ENCODE results near the gene PROM1. TPM values are rescaled to one million over a fixed set of nuclear protein-coding genes. Genes with fewer than 3 reads are reported as not detected.

PROM1 gene
- total and polyA plus RNA-seq, 2 experiments from 2014 or later: 36.6 to 66.6 TPM

DNA sequence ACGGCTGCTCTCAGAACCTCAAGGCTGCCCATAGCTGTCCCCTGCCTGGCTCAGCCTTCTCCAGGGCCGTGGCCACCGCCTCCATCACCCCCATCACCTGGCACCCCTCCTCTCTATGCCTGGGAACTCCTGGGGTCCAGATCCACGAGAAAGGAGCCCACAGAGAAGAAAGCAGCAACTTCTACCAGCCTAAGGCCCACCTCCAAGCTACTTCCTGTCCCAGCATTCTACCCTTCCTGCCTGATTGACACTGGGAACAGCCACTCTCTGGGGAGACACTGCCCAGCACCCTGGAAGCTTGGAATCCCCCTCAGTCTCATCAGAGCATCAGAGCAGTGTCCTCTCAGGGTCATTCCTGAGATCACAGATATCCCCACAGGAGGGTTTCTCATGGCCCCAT is 36.9 kb upstream of the PROM1 start (continued):
- TF ChIP-seq, protein P1, sequence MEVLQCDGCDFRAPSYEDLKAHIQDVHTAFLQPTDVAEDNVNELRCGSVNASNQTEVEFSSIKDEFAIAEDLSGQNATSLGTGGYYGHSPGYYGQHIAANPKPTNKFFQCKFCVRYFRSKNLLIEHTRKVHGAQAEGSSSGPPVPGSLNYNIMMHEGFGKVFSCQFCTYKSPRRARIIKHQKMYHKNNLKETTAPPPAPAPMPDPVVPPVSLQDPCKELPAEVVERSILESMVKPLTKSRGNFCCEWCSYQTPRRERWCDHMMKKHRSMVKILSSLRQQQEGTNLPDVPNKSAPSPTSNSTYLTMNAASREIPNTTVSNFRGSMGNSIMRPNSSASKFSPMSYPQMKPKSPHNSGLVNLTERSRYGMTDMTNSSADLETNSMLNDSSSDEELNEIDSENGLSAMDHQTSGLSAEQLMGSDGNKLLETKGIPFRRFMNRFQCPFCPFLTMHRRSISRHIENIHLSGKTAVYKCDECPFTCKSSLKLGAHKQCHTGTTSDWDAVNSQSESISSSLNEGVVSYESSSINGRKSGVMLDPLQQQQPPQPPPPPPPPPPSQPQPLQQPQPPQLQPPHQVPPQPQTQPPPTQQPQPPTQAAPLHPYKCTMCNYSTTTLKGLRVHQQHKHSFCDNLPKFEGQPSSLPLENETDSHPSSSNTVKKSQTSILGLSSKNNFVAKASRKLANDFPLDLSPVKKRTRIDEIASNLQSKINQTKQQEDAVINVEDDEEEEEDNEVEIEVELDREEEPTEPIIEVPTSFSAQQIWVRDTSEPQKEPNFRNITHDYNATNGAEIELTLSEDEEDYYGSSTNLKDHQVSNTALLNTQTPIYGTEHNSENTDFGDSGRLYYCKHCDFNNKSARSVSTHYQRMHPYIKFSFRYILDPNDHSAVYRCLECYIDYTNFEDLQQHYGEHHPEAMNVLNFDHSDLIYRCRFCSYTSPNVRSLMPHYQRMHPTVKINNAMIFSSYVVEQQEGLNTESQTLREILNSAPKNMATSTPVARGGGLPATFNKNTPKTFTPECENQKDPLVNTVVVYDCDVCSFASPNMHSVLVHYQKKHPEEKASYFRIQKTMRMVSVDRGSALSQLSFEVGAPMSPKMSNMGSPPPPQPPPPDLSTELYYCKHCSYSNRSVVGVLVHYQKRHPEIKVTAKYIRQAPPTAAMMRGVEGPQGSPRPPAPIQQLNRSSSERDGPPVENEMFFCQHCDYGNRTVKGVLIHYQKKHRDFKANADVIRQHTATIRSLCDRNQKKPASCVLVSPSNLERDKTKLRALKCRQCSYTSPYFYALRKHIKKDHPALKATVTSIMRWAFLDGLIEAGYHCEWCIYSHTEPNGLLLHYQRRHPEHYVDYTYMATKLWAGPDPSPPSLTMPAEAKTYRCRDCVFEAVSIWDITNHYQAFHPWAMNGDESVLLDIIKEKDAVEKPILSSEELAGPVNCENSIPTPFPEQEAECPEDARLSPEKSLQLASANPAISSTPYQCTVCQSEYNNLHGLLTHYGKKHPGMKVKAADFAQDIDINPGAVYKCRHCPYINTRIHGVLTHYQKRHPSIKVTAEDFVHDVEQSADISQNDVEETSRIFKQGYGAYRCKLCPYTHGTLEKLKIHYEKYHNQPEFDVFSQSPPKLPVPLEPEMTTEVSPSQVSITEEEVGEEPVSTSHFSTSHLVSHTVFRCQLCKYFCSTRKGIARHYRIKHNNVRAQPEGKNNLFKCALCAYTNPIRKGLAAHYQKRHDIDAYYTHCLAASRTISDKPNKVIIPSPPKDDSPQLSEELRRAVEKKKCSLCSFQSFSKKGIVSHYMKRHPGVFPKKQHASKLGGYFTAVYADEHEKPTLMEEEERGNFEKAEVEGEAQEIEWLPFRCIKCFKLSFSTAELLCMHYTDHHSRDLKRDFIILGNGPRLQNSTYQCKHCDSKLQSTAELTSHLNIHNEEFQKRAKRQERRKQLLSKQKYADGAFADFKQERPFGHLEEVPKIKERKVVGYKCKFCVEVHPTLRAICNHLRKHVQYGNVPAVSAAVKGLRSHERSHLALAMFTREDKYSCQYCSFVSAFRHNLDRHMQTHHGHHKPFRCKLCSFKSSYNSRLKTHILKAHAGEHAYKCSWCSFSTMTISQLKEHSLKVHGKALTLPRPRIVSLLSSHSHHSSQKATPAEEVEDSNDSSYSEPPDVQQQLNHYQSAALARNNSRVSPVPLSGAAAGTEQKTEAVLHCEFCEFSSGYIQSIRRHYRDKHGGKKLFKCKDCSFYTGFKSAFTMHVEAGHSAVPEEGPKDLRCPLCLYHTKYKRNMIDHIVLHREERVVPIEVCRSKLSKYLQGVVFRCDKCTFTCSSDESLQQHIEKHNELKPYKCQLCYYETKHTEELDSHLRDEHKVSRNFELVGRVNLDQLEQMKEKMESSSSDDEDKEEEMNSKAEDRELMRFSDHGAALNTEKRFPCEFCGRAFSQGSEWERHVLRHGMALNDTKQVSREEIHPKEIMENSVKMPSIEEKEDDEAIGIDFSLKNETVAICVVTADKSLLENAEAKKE (CRISPR knock-in tag; IDR thresholded peaks at IDR 0.05): no peak
- TF ChIP-seq POLR2AphosphoS5 (IDR thresholded peaks at IDR 0.05; ENCODE audit: low read depth) (no peak), CREB1 (CRISPR knock-in tag; IDR thresholded peaks at IDR 0.05; ENCODE audit: low read depth) (no peak), STAT1 (IDR thresholded peaks at IDR 0.05; ENCODE audit: unreplicated experiment) (no peak), JUNB (IDR thresholded peaks at IDR 0.05; ENCODE audit: unreplicated experiment) (no peak)

DNA sequence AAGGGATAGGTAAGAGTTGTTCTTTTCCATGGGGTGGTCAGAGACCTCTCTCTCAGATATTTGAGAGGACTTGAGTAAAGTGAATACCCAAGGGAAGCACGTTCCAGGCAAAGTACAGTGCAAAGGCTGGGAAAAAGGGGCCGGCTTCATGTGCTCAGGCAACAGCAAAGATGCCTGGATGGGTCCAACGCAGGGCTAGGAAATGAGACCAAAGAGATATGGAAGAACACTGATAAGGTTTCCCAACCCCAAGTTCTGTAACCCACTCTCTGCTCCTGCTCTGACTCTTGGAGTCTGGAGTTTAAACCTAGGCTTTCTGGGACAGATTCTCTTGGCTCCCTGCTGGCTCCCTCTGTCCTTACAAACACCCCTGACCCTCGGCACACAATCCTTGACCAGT is 36.2 kb upstream of the PROM1 start:
- Histone ChIP-seq H3F3A (replicated peaks; ENCODE audit: low read depth) (no peaks in the 10 kb centered on the region), H3K4me3 (no peak overlapping the region), H3K4me1 (ENCODE audit: insufficient read depth) (no peaks in the 10 kb centered on the region), H3K79me2 (replicated peaks; ENCODE audit: insufficient read depth) (no peaks in the 10 kb centered on the region), H3K36me3 (ENCODE audit: insufficient read depth) (no peaks in the 10 kb centered on the region), H3K27ac (ENCODE audit: low read depth) (no peak overlapping the region), H3K4me2 (no peak overlapping the region), H3K9me2 (ENCODE audit: insufficient read depth) (0 out of 2 replicates have a peak, but pooled peaks cover 6% of the 10 kb centered on the region), H2AFZ (no peak overlapping the region), H3K27me3 (ENCODE audit: insufficient read depth) (no peaks in the 10 kb centered on the region), H4K20me1 (replicated peaks; ENCODE audit: insufficient read depth) (no peaks in the 10 kb centered on the region)
- Mint-ChIP-seq H3K9me3 (no peaks in the 10 kb centered on the region), H3K4me3 (no peak overlapping the region), H3K36me3 (ENCODE audit: low read depth) (no peaks in the 10 kb centered on the region), H3K27me3 (ENCODE audit: insufficient read depth, low read depth, poor library complexity) (peaks cover 9% of the 10 kb centered on the region), H3K27ac (no peak overlapping the region), H3K4me1 (no peaks in the 10 kb centered on the region; the same call in 1 of the 3 replicates)
- ATAC-seq (no peak), DNase-seq (ENCODE audit: low spot score) (no peak)
- TF ChIP-seq NANOG (IDR thresholded peaks at IDR 0.05; ENCODE audit: borderline replicate concordance) (no peak), CREB1 (CRISPR knock-in tag; IDR thresholded peaks at IDR 0.05; ENCODE audit: low read depth) (no peak), EZH2phosphoT487 (IDR thresholded peaks at IDR 0.05; ENCODE audit: unreplicated experiment) (no peak), JUNB (IDR thresholded peaks at IDR 0.05; ENCODE audit: unreplicated experiment) (no peak), ZNF114 (CRISPR knock-in tag; IDR thresholded peaks at IDR 0.05) (no peak), POLR2AphosphoS5 (IDR thresholded peaks at IDR 0.05; ENCODE audit: low read depth) (no peak), ZNF331 (CRISPR knock-in tag; IDR thresholded peaks at IDR 0.05; ENCODE audit: low read depth) (no peak), STAT1 (IDR thresholded peaks at IDR 0.05; ENCODE audit: unreplicated experiment) (no peak)
- TF ChIP-seq, protein P2, sequence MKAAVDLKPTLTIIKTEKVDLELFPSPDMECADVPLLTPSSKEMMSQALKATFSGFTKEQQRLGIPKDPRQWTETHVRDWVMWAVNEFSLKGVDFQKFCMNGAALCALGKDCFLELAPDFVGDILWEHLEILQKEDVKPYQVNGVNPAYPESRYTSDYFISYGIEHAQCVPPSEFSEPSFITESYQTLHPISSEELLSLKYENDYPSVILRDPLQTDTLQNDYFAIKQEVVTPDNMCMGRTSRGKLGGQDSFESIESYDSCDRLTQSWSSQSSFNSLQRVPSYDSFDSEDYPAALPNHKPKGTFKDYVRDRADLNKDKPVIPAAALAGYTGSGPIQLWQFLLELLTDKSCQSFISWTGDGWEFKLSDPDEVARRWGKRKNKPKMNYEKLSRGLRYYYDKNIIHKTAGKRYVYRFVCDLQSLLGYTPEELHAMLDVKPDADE (IDR thresholded peaks at IDR 0.05): no peak
